Measurements from ENCODE around the gene NCF1. TPM values are rescaled to one million over a fixed set of nuclear protein-coding genes. Genes with fewer than 3 reads are reported as not detected.
A peak's percentile ranks its signal among the peaks of the same experiment; 100 is the strongest.
"Not testable (repeated sequence)": the region's sequence is repeated elsewhere in the genome, so short reads cannot be mapped to it uniquely, and the experiment has no call there.

NCF1 gene
- total RNA-seq, 1 donor, result not detected

DNA sequence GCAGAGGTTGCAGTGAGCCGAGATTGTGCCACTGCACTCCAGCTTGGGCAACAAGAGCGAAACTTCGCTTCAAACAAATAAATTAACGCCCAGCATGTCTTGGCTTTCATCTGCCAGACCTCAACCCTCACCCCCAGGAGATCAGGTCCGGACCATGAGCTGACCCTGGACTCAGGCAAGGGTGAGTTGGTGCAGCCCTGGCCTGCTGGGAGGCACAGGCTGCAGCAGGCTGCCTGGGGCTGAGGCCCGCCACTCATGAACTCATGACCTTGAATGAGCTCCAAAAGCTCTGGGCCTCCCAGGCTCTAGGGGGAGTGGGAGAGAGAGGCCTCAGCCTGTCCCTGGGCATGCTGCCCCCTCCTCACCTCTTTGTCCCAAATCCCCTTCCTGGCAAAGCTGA, 1.7 kb upstream of the NCF1 start:
- H3K4me1 ChIP-seq (ENCODE audit: insufficient read depth, low read length); H3K9me3 ChIP-seq (ENCODE audit: low read depth, low read length); H4K20me1 ChIP-seq (ENCODE audit: insufficient read depth, low read length); H3K4me3 ChIP-seq (ENCODE audit: insufficient read depth, low read length); H3K27me3 ChIP-seq (ENCODE audit: insufficient read depth, low read length); DNase-seq (ENCODE audit: insufficient read length, low spot score, missing footprints); H3K36me3 ChIP-seq (ENCODE audit: insufficient read depth, low read length); H3K27ac ChIP-seq (ENCODE audit: low read depth, low read length); H3K79me2 ChIP-seq (ENCODE audit: insufficient read depth, low read length); H3K4me2 ChIP-seq (ENCODE audit: insufficient read depth, low read length); H2AFZ ChIP-seq (ENCODE audit: low read length): not testable (repeated sequence)

DNA sequence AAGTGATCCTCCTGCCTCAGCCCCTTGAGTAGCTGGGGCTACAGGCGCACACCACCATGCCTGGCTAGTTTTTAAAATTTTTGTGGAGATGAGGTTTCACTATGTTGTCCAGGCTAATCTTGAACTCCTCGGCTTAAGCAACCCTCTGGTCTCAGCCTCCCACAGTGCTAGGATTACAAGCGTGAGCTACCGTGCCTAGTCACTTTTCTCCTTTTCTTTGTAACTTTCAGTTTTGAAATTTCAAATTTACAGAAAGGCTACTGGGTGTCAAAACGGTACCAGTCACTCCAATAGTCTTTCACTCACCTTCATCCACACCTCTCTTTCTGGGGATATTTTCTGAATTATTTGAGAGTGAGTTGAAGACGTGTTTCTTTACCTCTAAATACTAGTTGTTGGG, 1.3 kb downstream of the NCF1 start:
- H4K20me1 ChIP-seq (ENCODE audit: insufficient read depth, low read length); H2AFZ ChIP-seq (ENCODE audit: low read length); H3K27ac ChIP-seq (ENCODE audit: low read depth, low read length); DNase-seq (ENCODE audit: insufficient read length, low spot score, missing footprints); H3K79me2 ChIP-seq (ENCODE audit: insufficient read depth, low read length); H3K4me2 ChIP-seq (ENCODE audit: insufficient read depth, low read length); H3K27me3 ChIP-seq (ENCODE audit: insufficient read depth, low read length); H3K36me3 ChIP-seq (ENCODE audit: insufficient read depth, low read length); H3K4me1 ChIP-seq (ENCODE audit: insufficient read depth, low read length); H3K4me3 ChIP-seq (ENCODE audit: insufficient read depth, low read length); H3K9me3 ChIP-seq (ENCODE audit: low read depth, low read length): not testable (repeated sequence)

DNA sequence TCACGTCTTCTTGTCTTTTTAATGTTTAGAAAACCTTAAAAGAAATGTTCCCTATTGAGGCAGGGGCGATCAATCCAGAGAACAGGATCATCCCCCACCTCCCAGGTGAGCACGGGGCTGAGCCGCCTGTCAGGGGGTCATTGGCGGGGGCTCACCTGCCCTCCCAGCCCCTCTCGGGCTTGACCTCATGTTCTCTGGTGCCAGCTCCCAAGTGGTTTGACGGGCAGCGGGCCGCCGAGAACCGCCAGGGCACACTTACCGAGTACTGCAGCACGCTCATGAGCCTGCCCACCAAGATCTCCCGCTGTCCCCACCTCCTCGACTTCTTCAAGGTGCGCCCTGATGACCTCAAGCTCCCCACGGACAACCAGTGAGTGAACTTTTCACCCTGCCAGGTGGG, 5.2 kb downstream of the NCF1 start:
- H3K27me3 ChIP-seq (ENCODE audit: insufficient read depth, low read length); H3K4me1 ChIP-seq (ENCODE audit: insufficient read depth, low read length); H3K79me2 ChIP-seq (ENCODE audit: insufficient read depth, low read length); H3K27ac ChIP-seq (ENCODE audit: low read depth, low read length); H4K20me1 ChIP-seq (ENCODE audit: insufficient read depth, low read length); DNase-seq (ENCODE audit: insufficient read length, low spot score, missing footprints); H3K4me2 ChIP-seq (ENCODE audit: insufficient read depth, low read length); H3K9me3 ChIP-seq (ENCODE audit: low read depth, low read length); H2AFZ ChIP-seq (ENCODE audit: low read length); H3K36me3 ChIP-seq (ENCODE audit: insufficient read depth, low read length); H3K4me3 ChIP-seq (ENCODE audit: insufficient read depth, low read length): not testable (repeated sequence)

DNA sequence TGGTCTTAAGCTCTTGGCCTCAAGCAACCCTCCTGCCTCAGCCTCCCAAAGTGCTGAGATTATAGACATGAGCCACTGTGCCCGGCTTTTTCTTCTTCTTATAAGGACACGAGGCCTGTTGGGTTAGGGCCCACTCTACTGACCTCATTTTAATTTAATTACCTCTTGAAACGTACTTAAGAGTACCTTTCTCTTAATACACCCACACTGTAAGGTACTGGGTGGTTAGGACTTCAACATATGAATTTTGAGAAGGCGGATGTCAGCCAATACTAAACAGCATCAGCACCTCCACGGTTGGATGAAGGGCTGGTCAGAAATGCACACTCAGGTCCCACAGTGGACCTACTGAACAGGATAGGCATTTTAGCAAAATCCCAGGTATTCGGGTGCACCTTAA, 7.9 kb downstream of the NCF1 start:
- not testable (repeated sequence) for H3K4me1 ChIP-seq (ENCODE audit: insufficient read depth, low read length); H3K36me3 ChIP-seq (ENCODE audit: insufficient read depth, low read length); H3K27ac ChIP-seq (ENCODE audit: low read depth, low read length); H3K27me3 ChIP-seq (ENCODE audit: insufficient read depth, low read length); H3K9me3 ChIP-seq (ENCODE audit: low read depth, low read length); H3K4me2 ChIP-seq (ENCODE audit: insufficient read depth, low read length); H4K20me1 ChIP-seq (ENCODE audit: insufficient read depth, low read length); H3K79me2 ChIP-seq (ENCODE audit: insufficient read depth, low read length); DNase-seq (ENCODE audit: insufficient read length, low spot score, missing footprints); H2AFZ ChIP-seq (ENCODE audit: low read length); H3K4me3 ChIP-seq (ENCODE audit: insufficient read depth, low read length)

DNA sequence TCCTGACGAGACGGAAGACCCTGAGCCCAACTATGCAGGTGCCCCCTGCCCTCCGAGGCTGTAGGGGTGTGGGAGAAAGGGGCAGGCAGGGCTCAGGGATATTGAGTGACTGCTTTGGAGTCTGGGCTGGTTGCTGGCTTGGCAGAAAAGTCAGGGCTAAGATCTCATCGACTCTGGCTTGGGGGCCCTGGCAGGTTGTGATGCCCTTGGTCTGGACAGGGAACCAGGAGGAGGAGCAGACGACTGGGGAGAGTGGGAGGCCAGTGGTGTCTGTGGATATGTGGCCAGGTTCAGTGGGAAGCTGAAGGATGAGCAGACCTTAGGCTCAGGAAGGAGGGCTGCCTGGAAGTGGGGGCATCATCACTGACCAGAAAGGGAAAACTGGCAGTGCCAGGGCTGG, 9.8 kb downstream of the NCF1 start:
- not testable (repeated sequence) for H3K4me3 ChIP-seq (ENCODE audit: insufficient read depth, low read length); H3K9me3 ChIP-seq (ENCODE audit: low read depth, low read length); DNase-seq (ENCODE audit: insufficient read length, low spot score, missing footprints); H3K4me1 ChIP-seq (ENCODE audit: insufficient read depth, low read length); H3K27me3 ChIP-seq (ENCODE audit: insufficient read depth, low read length); H3K79me2 ChIP-seq (ENCODE audit: insufficient read depth, low read length); H3K36me3 ChIP-seq (ENCODE audit: insufficient read depth, low read length); H2AFZ ChIP-seq (ENCODE audit: low read length); H3K27ac ChIP-seq (ENCODE audit: low read depth, low read length); H4K20me1 ChIP-seq (ENCODE audit: insufficient read depth, low read length); H3K4me2 ChIP-seq (ENCODE audit: insufficient read depth, low read length)

DNA sequence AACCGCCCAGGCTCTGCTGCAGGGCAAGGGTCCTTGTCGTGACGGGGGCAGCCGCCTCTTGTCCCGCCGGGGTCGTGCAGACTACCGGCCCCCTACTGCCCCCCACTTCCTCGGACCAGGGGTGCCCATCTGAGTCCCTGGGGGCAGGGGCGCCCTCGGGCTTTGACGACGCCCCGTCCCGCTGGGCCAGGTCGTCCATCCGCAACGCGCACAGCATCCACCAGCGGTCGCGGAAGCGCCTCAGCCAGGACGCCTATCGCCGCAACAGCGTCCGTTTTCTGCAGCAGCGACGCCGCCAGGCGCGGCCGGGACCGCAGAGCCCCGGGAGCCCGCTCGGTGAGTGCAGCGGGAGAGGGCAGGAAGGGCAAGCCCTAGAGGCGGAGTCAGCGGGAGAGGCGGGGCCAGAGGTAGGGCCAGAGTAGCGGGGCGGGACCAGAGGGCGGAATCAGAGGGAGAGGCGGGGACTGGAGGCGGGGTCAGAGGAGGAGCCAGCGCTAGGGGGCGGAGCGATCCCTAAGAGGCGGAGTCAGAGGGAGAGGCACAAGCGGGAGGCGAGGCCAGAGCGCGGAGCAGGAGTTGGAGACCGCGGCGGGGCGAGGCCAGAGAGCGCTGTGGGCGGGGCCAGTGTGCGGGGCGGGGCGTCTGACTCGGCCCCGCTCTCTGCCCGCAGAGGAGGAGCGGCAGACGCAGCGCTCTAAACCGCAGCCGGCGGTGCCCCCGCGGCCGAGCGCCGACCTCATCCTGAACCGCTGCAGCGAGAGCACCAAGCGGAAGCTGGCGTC, 14.7 kb downstream of the NCF1 start:
- peak overlapping the region; percentile 40 for H3K4me3 ChIP-seq (ENCODE audit: insufficient read depth, low read length)
- H3K4me1 ChIP-seq (ENCODE audit: insufficient read depth, low read length); H3K27ac ChIP-seq (ENCODE audit: low read depth, low read length); H2AFZ ChIP-seq (ENCODE audit: low read length); H3K9me3 ChIP-seq (ENCODE audit: low read depth, low read length); H4K20me1 ChIP-seq (ENCODE audit: insufficient read depth, low read length); H3K27me3 ChIP-seq (ENCODE audit: insufficient read depth, low read length); DNase-seq (ENCODE audit: insufficient read length, low spot score, missing footprints); H3K36me3 ChIP-seq (ENCODE audit: insufficient read depth, low read length); H3K4me2 ChIP-seq (ENCODE audit: insufficient read depth, low read length); H3K79me2 ChIP-seq (ENCODE audit: insufficient read depth, low read length): not testable (repeated sequence)

DNA sequence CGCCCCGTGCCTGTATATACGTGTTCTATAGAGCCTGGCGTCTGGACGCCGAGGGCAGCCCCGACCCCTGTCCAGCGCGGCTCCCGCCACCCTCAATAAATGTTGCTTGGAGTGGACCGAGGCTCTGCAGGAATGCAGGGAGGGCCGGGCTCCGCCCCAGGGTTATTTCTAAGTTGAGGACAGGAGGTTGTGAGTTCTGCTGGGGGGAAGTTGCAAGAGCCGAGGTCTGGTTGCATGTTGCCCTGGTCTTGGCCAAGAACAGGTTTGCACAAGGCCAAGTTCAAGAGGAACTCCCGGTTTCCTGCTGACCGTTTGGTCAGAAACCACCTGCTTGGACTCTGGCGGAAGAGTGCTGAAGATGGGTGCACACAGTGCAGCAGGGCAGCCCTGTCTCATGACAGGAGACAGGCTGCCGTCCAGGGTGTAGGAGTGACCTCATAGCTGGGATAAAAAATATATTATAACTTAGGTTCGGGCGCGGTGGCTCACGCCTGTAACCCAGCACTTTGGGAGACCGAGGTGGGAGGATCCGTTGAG, 15.5 kb downstream of the NCF1 start:
- H3K27me3 ChIP-seq (ENCODE audit: insufficient read depth, low read length); H3K36me3 ChIP-seq (ENCODE audit: insufficient read depth, low read length); H3K79me2 ChIP-seq (ENCODE audit: insufficient read depth, low read length); H3K4me1 ChIP-seq (ENCODE audit: insufficient read depth, low read length); H2AFZ ChIP-seq (ENCODE audit: low read length); H3K4me2 ChIP-seq (ENCODE audit: insufficient read depth, low read length); H4K20me1 ChIP-seq (ENCODE audit: insufficient read depth, low read length); H3K9me3 ChIP-seq (ENCODE audit: low read depth, low read length); DNase-seq (ENCODE audit: insufficient read length, low spot score, missing footprints); H3K27ac ChIP-seq (ENCODE audit: low read depth, low read length); H3K4me3 ChIP-seq (ENCODE audit: insufficient read depth, low read length): not testable (repeated sequence)

DNA sequence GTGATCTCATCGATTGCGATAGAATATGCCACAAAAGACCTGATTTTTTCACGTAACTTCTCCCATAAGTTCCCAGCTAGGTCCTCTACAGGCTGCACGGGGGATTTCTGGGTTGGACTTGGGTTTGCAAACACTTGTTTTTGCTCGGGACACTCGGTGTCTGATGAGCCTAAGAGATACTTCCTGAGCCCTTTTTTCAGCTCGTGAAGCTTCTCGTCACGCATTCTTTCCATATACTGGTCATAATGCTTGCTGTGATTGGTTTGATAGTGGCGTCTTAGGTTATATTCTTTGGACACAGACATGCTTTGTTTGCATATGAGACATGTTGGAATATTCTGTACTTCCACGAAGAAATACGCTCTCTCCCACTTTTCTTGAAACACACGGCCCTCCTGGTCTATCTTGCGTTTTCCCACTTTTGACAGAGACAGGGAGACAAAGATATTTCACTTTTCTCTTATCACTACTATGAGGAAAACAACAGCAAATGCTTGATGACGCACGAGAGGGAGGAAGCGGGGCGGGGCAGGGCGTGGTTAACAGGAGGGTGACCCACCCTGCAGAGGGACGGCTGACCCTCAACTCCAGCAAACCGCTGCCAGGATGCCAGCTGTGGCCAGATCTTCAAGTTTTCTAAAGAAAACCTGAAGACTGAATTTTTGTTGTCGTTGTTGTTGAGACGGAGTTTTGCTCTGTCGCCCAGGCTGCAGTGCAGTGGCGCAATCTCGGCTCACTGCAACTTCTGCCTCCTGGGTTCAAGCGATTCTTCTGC, 24.2 kb downstream of the NCF1 start:
- not testable (repeated sequence) for H3K79me2 ChIP-seq (ENCODE audit: insufficient read depth, low read length); H3K4me1 ChIP-seq (ENCODE audit: insufficient read depth, low read length); H4K20me1 ChIP-seq (ENCODE audit: insufficient read depth, low read length); H3K27ac ChIP-seq (ENCODE audit: low read depth, low read length); DNase-seq (ENCODE audit: insufficient read length, low spot score, missing footprints); H3K4me2 ChIP-seq (ENCODE audit: insufficient read depth, low read length); H3K9me3 ChIP-seq (ENCODE audit: low read depth, low read length); H3K27me3 ChIP-seq (ENCODE audit: insufficient read depth, low read length); H3K36me3 ChIP-seq (ENCODE audit: insufficient read depth, low read length); H3K4me3 ChIP-seq (ENCODE audit: insufficient read depth, low read length); H2AFZ ChIP-seq (ENCODE audit: low read length)

DNA sequence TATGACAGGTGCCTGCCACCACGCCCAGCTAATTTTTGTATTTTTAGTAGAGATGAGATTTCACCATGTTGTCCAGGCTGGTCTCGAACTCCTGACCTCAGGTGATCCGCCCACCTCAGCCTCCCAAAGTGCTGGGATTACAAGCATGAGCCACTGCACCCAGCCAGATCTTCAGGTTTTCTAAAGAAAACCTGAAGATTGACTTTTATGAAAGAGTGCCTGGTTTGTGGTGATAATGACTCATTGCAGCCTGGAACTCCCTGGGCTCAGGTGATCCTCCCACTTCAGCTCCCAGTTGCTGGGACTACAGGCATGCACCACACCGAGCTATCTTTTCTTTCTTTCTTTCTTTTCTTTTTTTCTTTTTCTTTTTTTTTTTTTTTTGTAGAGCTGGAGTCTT, 24.8 kb downstream of the NCF1 start:
- not testable (repeated sequence) for DNase-seq (ENCODE audit: insufficient read length, low spot score, missing footprints); H3K4me2 ChIP-seq (ENCODE audit: insufficient read depth, low read length); H3K79me2 ChIP-seq (ENCODE audit: insufficient read depth, low read length); H3K9me3 ChIP-seq (ENCODE audit: low read depth, low read length); H3K4me3 ChIP-seq (ENCODE audit: insufficient read depth, low read length); H3K4me1 ChIP-seq (ENCODE audit: insufficient read depth, low read length); H3K36me3 ChIP-seq (ENCODE audit: insufficient read depth, low read length); H3K27ac ChIP-seq (ENCODE audit: low read depth, low read length); H3K27me3 ChIP-seq (ENCODE audit: insufficient read depth, low read length); H4K20me1 ChIP-seq (ENCODE audit: insufficient read depth, low read length); H2AFZ ChIP-seq (ENCODE audit: low read length)

Measured in osteoblast (primary cell).